Skin epidermis (tissue), 12 donors: Measurements from ENCODE around the gene SERPINF2.
"Not testable (repeated sequence)": the region's sequence is repeated elsewhere in the genome, so short reads cannot be mapped to it uniquely, and the experiment has no call there.

Source experiments
- H3K27ac ChIP-seq, 21 experiments: fragments of 200-600 bp; sonication (generic) in 11 of 21; one replicate each; pipeline ENCODE4 v1.5.0; 2020; ENCODE audit warnings: mild to moderate bottlenecking in 3 of 21, inconsistent platforms in 2 of 21, moderate library complexity in 2 of 21
- H3K4me3 ChIP-seq, 7 experiments: fragments of 200-600 bp; sonication (generic) in 2 of 7; one replicate each; pipeline ENCODE4 v1.5.0; 2020; ENCODE audit warnings: inconsistent platforms in 2 of 7, mild to moderate bottlenecking in 2 of 7, moderate library complexity in 1 of 7

Gene SERPINF2

GRCh38 chr17:1753767-1754429 is 11.2 kb downstream of the SERPINF2 start:
- Histone ChIP-seq H3K4me3 (no peak overlapping the region), H3K27ac (peak overlapping the region in 8 of 21 experiments; percentile 9 to 83 (median 47))

- H3K4me3 ChIP-seq = no peak overlapping the region
- peak overlapping the region in 11 of 21 experiments; percentile 9 to 83 (median 32) for H3K27ac ChIP-seq
Measured at GRCh38 chr17:1754430-1755112, 11.9 kb downstream of the SERPINF2 start.

- H3K4me3 ChIP-seq = no peak overlapping the region
Measured at GRCh38 chr17:1755252-1755826, 12.7 kb downstream of the SERPINF2 start.

GRCh38 chr17:1755827-1756262 is 13.2 kb downstream of the SERPINF2 start:
- H3K27ac ChIP-seq = peak overlapping the region in 3 of 21 experiments; percentile 9 to 46 (median 16)
- no peak overlapping the region for H3K4me3 ChIP-seq

More at GRCh38 chr17:1755252-1755826, 12.7 kb downstream of the SERPINF2 start:
- H3K27ac ChIP-seq = peak overlapping the region in 8 of 21 experiments; percentile 9 to 83 (median 39)

- no peak overlapping the region for H3K4me3 ChIP-seq
- peak overlapping the region in 6 of 21 experiments; percentile 11 to 50 (median 34) for H3K27ac ChIP-seq
Measured at GRCh38 chr17:1758807-1759206, 16.1 kb downstream of the SERPINF2 start.

GRCh38 chr17:1759529-1759928 is 16.9 kb downstream of the SERPINF2 start:
- Histone ChIP-seq H3K4me3 (no peak overlapping the region), H3K27ac (peak overlapping the region in 4 of 21 experiments; percentile 26 to 45 (median 34))

GRCh38 chr17:1762233-1762900 is 19.7 kb downstream of the SERPINF2 start:
- Histone ChIP-seq H3K27ac (peak overlapping the region in 20 of 21 experiments; percentile 65 to 97 (median 86)), H3K4me3 (peak overlapping the region; percentile 24 to 44 (median 35))

GRCh38 chr17:1762901-1763898 is 20.5 kb downstream of the SERPINF2 start:
- Histone ChIP-seq H3K4me3 (peak overlapping the region; percentile 24 to 44 (median 35)), H3K27ac (peak overlapping the region; percentile 26 to 97 (median 86))

GRCh38 chr17:1764284-1764683 is 21.6 kb downstream of the SERPINF2 start:
- H3K27ac ChIP-seq = peak overlapping the region in 20 of 21 experiments; percentile 65 to 97 (median 86)
- peak overlapping the region in 2 of 7 experiments; percentile 41 for H3K4me3 ChIP-seq

- peak overlapping the region in 20 of 21 experiments; percentile 25 to 97 (median 86) for H3K27ac ChIP-seq
- not testable (repeated sequence) for H3K4me3 ChIP-seq
Measured at GRCh38 chr17:1764705-1765104, 22.0 kb downstream of the SERPINF2 start.

GRCh38 chr17:1765576-1765975 is 22.9 kb downstream of the SERPINF2 start:
- H3K4me3 ChIP-seq = no peak overlapping the region
- peak overlapping the region in 11 of 21 experiments; percentile 14 to 97 (median 65) for H3K27ac ChIP-seq

- H3K27ac ChIP-seq = peak overlapping the region in 12 of 21 experiments; percentile 1 to 91 (median 54)
- no peak overlapping the region for H3K4me3 ChIP-seq
Measured at GRCh38 chr17:1766382-1767135, 23.9 kb downstream of the SERPINF2 start.

- Histone ChIP-seq H3K4me3 (no peak overlapping the region), H3K27ac (peak overlapping the region in 9 of 21 experiments; percentile 14 to 91 (median 54))
Measured at GRCh38 chr17:1767358-1767757, 24.7 kb downstream of the SERPINF2 start.

- H3K27ac ChIP-seq = peak overlapping the region in 18 of 21 experiments; percentile 13 to 82 (median 68)
- no peak overlapping the region for H3K4me3 ChIP-seq
Measured at GRCh38 chr17:1769822-1770477, 27.3 kb downstream of the SERPINF2 start.

- peak overlapping the region in 2 of 7 experiments; percentile 17 for H3K4me3 ChIP-seq
- peak overlapping the region in 18 of 21 experiments; percentile 14 to 73 (median 52) for H3K27ac ChIP-seq
Measured at GRCh38 chr17:1773000-1773695, 30.5 kb downstream of the SERPINF2 start.

GRCh38 chr17:1773696-1774181 is 31.1 kb downstream of the SERPINF2 start:
- Histone ChIP-seq H3K27ac (peak overlapping the region in 16 of 21 experiments; percentile 5 to 73 (median 48)), H3K4me3 (no peak overlapping the region)
